AML-193 (cell line): Measurements from ENCODE around the gene KIF5C.
"Not testable (repeated sequence)": the region's sequence is repeated elsewhere in the genome, so short reads cannot be mapped to it uniquely, and the experiment has no call there.

Source experiments
- DNase-seq, 2 experiments: peaks; one replicate each; lab custom pipeline; 2025; lab: John Stamatoyannopoulos, UW

KIF5C gene

GRCh38 chr2:148965623-148966437 lies 90.8 kb downstream of the KIF5C start:
- DNase-seq, result peak; percentile 94 to 96

- DNase-seq, result no peak
Measured at GRCh38 chr2:148966438-148966758, 91.4 kb downstream of the KIF5C start.

GRCh38 chr2:148967056-148967455 lies 92.0 kb downstream of the KIF5C start:
- no peak for DNase-seq

GRCh38 chr2:148967578-148967977 lies 92.6 kb downstream of the KIF5C start:
- no peak for DNase-seq

- no peak for DNase-seq
Measured at GRCh38 chr2:148968301-148968700, 93.3 kb downstream of the KIF5C start.

- DNase-seq, result no peak
Measured at GRCh38 chr2:148968776-148969319, 93.8 kb downstream of the KIF5C start.

- no peak for DNase-seq
Measured at GRCh38 chr2:148969659-148970061, 94.6 kb downstream of the KIF5C start.

GRCh38 chr2:148970385-148970784 lies 95.4 kb downstream of the KIF5C start:
- no peak for DNase-seq

GRCh38 chr2:148971547-148971946 lies 96.5 kb downstream of the KIF5C start:
- DNase-seq, result no peak

- DNase-seq, result no peak
Measured at GRCh38 chr2:148974095-148974494, 99.1 kb downstream of the KIF5C start.

GRCh38 chr2:148978026-148978685 lies 103.1 kb downstream of the KIF5C start:
- no peak for DNase-seq

GRCh38 chr2:148978706-148979105 lies 103.7 kb downstream of the KIF5C start:
- no peak for DNase-seq

- DNase-seq, result no peak
Measured at GRCh38 chr2:148979164-148979918, 104.3 kb downstream of the KIF5C start.

GRCh38 chr2:148979919-148980277 lies 104.9 kb downstream of the KIF5C start:
- peak in 1 of 2 experiments; percentile 12 for DNase-seq

GRCh38 chr2:148980496-148980895 lies 105.5 kb downstream of the KIF5C start:
- not testable (repeated sequence) for DNase-seq

- no peak for DNase-seq
Measured at GRCh38 chr2:148981324-148981723, 106.3 kb downstream of the KIF5C start.

GRCh38 chr2:148981781-148982180 lies 106.8 kb downstream of the KIF5C start:
- DNase-seq, result no peak

- DNase-seq, result no peak
Measured at GRCh38 chr2:148982282-148982681, 107.3 kb downstream of the KIF5C start.

- DNase-seq, result no peak
Measured at GRCh38 chr2:148983896-148984295, 108.9 kb downstream of the KIF5C start.

- no peak for DNase-seq
Measured at GRCh38 chr2:148984449-148984848, 109.4 kb downstream of the KIF5C start.

GRCh38 chr2:148987286-148987685 lies 112.3 kb downstream of the KIF5C start:
- peak; percentile 11 to 15 for DNase-seq

- DNase-seq, result no peak
Measured at GRCh38 chr2:148988337-148988736, 113.3 kb downstream of the KIF5C start.
